ENCODE results near the gene ERICH4.
A peak's percentile ranks its signal among the peaks of the same experiment; 100 is the strongest.
"Not testable (repeated sequence)": the region's sequence is repeated elsewhere in the genome, so short reads cannot be mapped to it uniquely, and the experiment has no call there.

ERICH4 gene

GRCh38 chr19:41442473-41443355 lies at the start of gene ERICH4:
TSS of gene ERICH4 (plus strand) at chr19:41443156. CDS start at chr19:41443170, 14 bp downstream.
- DNase-seq: no peak

- DNase-seq: no peak
These were observed 47.6 kb upstream of the ERICH4 start for GRCh38 chr19:41395355-41395754.

GRCh38 chr19:41397086-41398049 lies 45.6 kb upstream of the ERICH4 start, which contains the start of the genes BCKDHA and EXOSC5:
TSS of gene BCKDHA (plus strand) at chr19:41397818. CDS start at chr19:41397828, 10 bp downstream.
TSS of gene EXOSC5 (minus strand) at chr19:41397359. CDS start at chr19:41397328, 31 bp downstream.
- DNase-seq: peak; percentile 99

GRCh38 chr19:41398050-41398418 lies 44.9 kb upstream of the ERICH4 start:
- DNase-seq: no peak

- no peak for DNase-seq
These were observed 44.4 kb upstream of the ERICH4 start for GRCh38 chr19:41398598-41398997.

GRCh38 chr19:41399091-41399490 lies 43.9 kb upstream of the ERICH4 start:
- no peak for DNase-seq

GRCh38 chr19:41399525-41399924 lies 43.4 kb upstream of the ERICH4 start:
- no peak for DNase-seq

GRCh38 chr19:41401483-41401882 lies 41.5 kb upstream of the ERICH4 start:
- no peak for DNase-seq

- DNase-seq: no peak
These were observed 40.9 kb upstream of the ERICH4 start for GRCh38 chr19:41402010-41402409.

- no peak for DNase-seq
These were observed 39.6 kb upstream of the ERICH4 start for GRCh38 chr19:41403181-41403970.

GRCh38 chr19:41405776-41406175 lies 37.2 kb upstream of the ERICH4 start:
- no peak for DNase-seq

- DNase-seq: no peak
These were observed 35.7 kb upstream of the ERICH4 start for GRCh38 chr19:41407271-41407670.

GRCh38 chr19:41408256-41408655 lies 34.7 kb upstream of the ERICH4 start:
- DNase-seq: no peak

GRCh38 chr19:41408846-41409245 lies 34.1 kb upstream of the ERICH4 start:
- DNase-seq: not testable (repeated sequence)

- DNase-seq: no peak
These were observed 33.7 kb upstream of the ERICH4 start for GRCh38 chr19:41409288-41409687.

- DNase-seq: no peak
These were observed 32.5 kb upstream of the ERICH4 start for GRCh38 chr19:41410336-41411054.

- DNase-seq: no peak
These were observed 31.6 kb upstream of the ERICH4 start for GRCh38 chr19:41411100-41411967.

GRCh38 chr19:41411968-41412265 lies 31.0 kb upstream of the ERICH4 start:
- no peak for DNase-seq

- DNase-seq: no peak
These were observed 30.0 kb upstream of the ERICH4 start for GRCh38 chr19:41412953-41413352.

- DNase-seq: no peak
These were observed 29.0 kb upstream of the ERICH4 start for GRCh38 chr19:41413947-41414346.

- DNase-seq: no peak
These were observed 28.5 kb upstream of the ERICH4 start for GRCh38 chr19:41414461-41414860.
